Activated T-cell treated with anti-CD3 and anti-CD28 coated beads, Interleukin-2, amount 50 U/mL, for 1 hour (primary cell): ENCODE data around the gene NMU.
A peak's percentile ranks its signal among the peaks of the same experiment; 100 is the strongest.
"Not testable (repeated sequence)": the region's sequence is repeated elsewhere in the genome, so short reads cannot be mapped to it uniquely, and the experiment has no call there.

ENCODE experiments used
- DNase-seq: peaks from one replicate; pipeline ENCODE4 v3.0.0-alpha.2; 2020

Gene NMU

DNA sequence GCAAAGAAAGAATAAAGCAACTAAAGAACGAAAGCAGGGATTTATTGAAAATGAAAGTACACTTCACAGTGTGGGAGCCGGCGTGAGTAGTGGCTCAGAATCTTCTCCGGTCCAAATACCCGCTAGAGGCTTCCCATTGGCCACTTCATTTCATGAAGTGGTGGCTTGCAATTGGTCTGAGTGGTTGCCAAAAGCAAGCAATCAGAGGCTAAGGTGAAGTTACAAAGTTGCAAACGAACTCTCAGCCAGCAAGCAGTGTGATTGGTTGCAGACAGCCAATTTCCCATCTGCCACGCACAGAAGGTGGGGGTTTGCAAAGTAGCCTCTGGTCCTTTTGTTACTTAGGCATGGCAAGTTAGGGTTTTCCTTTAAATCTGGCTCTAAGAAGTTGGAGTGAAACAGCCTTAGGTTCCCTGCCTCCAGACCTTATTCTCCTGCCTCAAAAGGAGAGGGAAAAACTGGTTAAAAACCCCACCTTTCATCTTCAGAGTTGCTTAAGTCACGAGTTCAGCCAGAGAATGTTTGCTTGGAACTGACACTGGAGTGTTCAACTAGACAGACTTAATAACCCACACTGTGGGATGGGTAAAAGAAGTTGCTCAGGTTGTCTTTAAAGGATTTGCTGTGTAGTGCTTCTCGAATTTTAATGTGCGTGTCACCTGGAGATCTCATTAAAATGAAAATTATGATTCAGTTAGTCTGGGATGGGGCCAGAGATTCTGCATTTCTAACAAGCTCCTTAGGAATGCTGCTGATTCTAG, 82.5 kb downstream of the NMU start:
- no peak for DNase-seq

DNA sequence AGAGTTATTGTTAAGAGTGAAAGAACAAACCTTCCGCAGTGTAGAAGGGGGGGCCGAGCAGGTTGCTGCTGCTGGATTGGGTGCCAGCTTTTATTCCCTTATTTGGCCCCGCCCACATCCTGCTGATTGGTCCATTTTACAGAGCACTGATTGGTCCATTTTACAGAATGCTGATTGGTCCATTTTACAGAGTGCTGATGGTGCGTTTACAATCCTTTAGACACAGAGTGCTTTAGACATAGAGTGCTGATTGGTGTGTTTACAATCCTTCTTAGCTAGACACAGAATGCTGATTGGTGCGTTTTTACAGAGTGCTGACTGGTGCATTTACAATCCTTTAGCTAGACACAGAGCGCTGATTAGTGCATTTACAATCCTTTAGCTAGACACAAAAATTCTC, 84.1 kb downstream of the NMU start:
- not testable (repeated sequence) for DNase-seq

DNA sequence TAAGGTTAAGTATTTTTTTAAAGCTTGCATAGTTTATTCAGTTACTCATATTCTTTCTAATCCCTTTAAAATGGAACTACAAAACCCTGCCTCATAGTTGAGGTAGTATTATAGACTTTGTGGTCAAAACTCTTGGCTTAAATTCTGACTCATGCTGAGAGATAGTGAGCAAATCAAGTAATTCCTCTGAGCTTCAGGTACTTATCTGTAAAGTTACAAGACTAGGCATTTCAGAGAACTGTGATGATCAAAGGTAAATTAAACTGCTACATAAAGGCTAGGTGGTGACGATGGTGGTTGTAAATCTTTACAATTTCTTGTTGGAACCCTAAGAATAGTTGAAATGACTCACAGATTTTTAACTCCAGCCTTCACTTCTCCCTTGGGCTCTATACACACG, 86.2 kb downstream of the NMU start:
- DNase-seq = no peak

DNA sequence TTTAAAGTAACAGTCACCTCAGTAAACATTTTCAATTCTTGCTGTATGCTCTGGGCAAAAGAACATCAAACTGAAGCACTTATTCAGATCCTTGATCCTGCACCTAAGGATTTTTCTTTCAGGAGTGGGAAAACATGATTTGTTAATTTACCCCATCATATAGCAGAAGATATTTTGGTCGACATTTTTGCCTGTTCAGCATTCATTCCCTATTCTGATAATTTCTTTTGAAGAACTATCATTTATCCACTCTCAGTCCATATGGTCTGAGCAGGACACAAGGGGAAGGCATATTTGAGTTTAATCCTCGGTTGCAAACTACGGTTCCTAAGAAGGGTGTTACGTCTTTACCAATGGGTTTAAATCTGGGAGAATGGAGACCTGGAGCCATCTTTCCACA, 88.2 kb downstream of the NMU start:
- DNase-seq = no peak

DNA sequence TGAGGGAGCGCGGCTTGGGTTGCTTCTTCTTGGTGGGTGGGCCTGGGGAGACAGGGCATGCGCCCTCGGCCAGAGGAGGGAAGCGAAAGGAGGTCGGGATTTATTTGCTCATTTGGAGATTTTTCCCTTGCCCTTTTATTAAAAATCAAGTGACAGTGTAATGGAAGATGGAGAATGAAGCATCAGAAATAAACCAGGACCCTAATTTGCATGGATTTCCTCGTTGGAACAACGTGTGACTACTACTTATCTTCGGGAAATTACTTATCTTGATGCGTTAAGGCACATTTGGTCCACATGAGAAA, 88.7 kb downstream of the NMU start:
- DNase-seq = no peak

DNA sequence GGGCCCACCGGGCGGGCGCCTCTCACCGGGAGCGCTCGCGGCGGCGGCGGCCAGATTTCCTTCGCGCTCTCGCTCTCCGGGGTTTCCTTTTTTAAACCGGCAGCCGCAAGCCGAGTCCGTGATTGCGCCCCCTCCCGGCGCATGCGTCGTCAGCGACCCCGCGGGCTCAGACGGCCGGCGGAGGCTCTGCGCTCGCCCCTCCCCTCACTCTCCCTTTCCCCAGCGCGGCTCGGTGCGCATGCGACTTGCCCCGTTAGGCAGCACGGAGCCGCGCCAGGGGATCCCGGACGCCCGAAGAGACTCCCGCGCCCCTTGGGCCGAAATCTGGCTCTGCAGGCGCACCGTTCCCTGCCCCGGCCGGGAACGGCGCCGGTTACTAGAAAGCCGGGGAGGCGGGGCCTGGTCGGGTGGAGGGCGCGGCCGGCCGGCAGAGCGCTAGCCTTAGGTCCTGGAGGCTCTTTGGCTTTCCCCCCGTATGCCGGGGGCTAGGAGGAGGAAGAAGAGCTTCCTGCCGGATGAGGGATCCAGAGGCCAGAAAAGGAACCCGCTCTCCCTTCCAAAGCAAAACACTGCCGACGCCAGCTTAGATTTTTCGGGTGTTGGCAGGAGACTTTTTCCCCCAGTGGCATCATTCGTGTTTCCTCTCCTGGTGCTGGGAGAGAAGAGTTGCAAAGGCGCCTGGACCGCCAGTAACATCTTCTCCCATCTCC, 89.2 kb downstream of the NMU start, which contains the start of gene CLOCK:
TSS of gene CLOCK (minus strand) at position 154 of the 710 bp plus-strand sequence. CDS start 64,124 bp downstream, outside the sequence.
- peak; percentile 88 for DNase-seq

DNA sequence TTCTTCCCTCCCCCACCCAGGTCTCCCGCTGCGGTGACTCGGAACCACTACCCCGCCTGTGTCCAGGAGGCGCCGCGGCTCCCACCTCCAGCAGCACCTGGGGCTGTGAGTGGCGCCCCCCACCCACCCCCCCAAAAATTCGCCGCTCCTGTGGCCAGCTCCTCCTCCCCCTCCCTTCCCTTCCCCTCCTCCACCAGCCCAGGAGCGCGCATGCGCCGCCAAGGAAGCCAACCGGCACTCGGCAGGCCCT, 89.7 kb downstream of the NMU start:
- no peak for DNase-seq

DNA sequence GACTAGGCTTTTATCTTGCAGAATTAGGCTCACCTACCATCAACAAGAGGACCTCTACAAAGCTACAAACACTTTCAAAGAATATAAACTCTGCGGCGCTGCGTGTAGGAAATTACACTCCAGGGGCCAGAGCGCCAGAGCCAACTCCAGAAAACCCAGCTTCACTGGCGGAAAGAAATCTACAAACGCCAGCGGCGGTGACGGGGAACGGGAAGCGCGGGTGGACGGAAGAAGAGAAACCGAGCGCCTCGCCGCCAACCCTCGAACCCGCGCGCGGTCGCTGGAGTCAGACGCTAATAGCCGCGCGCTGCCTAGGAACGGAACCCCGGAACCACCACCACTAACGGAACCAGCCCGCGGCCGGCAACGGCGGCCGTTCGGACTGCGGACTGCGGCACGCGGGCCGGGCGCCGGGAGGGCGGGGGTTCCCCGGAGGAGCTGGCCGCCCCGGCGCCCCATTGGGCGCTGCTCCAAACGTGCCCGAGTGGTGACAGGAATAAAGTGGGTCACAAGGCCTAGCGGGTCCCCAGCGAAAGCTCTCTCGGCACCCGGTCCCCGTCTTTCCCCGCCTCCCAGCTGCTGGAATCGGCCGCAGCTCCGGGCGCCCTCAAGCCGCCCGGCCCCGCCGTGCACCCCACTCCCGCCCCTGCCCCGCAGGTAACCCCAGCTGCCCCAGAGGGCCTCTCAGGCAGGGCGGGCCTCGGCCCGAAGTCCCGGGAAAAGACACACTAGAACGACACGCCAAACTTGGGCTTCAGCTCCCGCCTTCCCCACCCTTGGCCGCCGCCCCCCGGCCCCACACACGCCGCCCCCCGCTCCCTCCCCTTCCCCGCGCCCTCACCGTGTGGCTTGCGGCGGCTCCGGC, 90.2 kb downstream of the NMU start:
- DNase-seq = peak; percentile 71
